Common myeloid progenitor, CD34-positive (primary cell): Measurements from ENCODE around the gene TMEM63B.
"Not testable (repeated sequence)": the region's sequence is repeated elsewhere in the genome, so short reads cannot be mapped to it uniquely, and the experiment has no call there.

Source experiments
- CTCF ChIA-PET: fragments of 350-600 bp; sonication (Branson Sonifier 250); formaldehyde crosslinking; loops from one replicate; lab custom pipeline; 2021; ENCODE audit warnings: antibody characterized with exemption; lab: Charles Lee
- POLR2A ChIA-PET: fragments of 350-600 bp; sonication (Branson Sonifier 250); formaldehyde crosslinking; loops from one replicate; lab custom pipeline; 2021; ENCODE audit warnings: antibody characterized with exemption; lab: Charles Lee
- DNase-seq, 3 donors: peaks; one replicate each; pipeline versions ENCODE4 v3.0.0 to v3.0.0-alpha.2; 2013
- H3K27ac ChIP-seq, 2 experiments: 1 replicate in 1 of 2; 2 replicates in 1 of 2; pipeline ENCODE4 v1.7.0; 2013; ENCODE audit warnings: inconsistent platforms in 2 of 2, low read length in 2 of 2, mild to moderate bottlenecking in 2 of 2, low read depth in 1 of 2, moderate library complexity in 1 of 2; ENCODE audit not compliant: severe bottlenecking in 2 of 2, insufficient read depth in 1 of 2, poor library complexity in 1 of 2
- H3K27me3 ChIP-seq, 5 experiments: replicated peaks in 2 of 5; 1 replicate in 3 of 5; 2 replicates in 2 of 5; pipeline versions ENCODE4 v1.6.1 to v1.7.0; 2013; ENCODE audit warnings: low read length in 4 of 5, mild to moderate bottlenecking in 2 of 5, moderate library complexity in 2 of 5, inconsistent platforms in 1 of 5; ENCODE audit not compliant: insufficient read depth in 5 of 5, control insufficient read depth in 4 of 5
- H3K36me3 ChIP-seq, 4 experiments: 1 replicate in 2 of 4; 2 replicates in 2 of 4; pipeline versions ENCODE4 v1.6.1 to v1.7.0; 2013; ENCODE audit warnings: low read length in 3 of 4, control low read depth in 1 of 4, mild to moderate bottlenecking in 1 of 4; ENCODE audit not compliant: control insufficient read depth in 4 of 4, insufficient read depth in 4 of 4
- H3K4me1 ChIP-seq, 4 experiments: 1 replicate in 3 of 4; 2 replicates in 1 of 4; pipeline versions ENCODE4 v1.6.1 to v1.7.1; 2013; ENCODE audit warnings: low read length in 3 of 4, mild to moderate bottlenecking in 3 of 4, control low read depth in 1 of 4, inconsistent platforms in 1 of 4, moderate library complexity in 1 of 4; ENCODE audit not compliant: control insufficient read depth in 4 of 4, insufficient read depth in 4 of 4; ENCODE audit errors: control extremely low read depth in 1 of 4
- H3K4me3 ChIP-seq, 7 experiments: 1 replicate in 4 of 7; 2 replicates in 3 of 7; pipeline versions ENCODE4 v1.5.1 to v1.7.0; 2013; ENCODE audit warnings: mild to moderate bottlenecking in 7 of 7, low read length in 6 of 7, moderate library complexity in 6 of 7, inconsistent platforms in 2 of 7, low read depth in 2 of 7, control low read depth in 1 of 7; ENCODE audit not compliant: insufficient read depth in 4 of 7, control insufficient read depth in 1 of 7; ENCODE audit errors: extremely low read depth in 1 of 7
- H3K9me3 ChIP-seq, 5 experiments: 1 replicate in 4 of 5; 2 replicates in 1 of 5; pipeline versions ENCODE4 v1.6.1 to v1.7.1; 2013; ENCODE audit warnings: low read length in 4 of 5, mild to moderate bottlenecking in 2 of 5, inconsistent platforms in 1 of 5, low read depth in 1 of 5, moderate library complexity in 1 of 5; ENCODE audit not compliant: control insufficient read depth in 4 of 5, insufficient read depth in 2 of 5; ENCODE audit errors: control extremely low read depth in 1 of 5
- WGBS: methylation state at CpG from one replicate; pipeline ENCODE4 v1.1.5; 2013; ENCODE audit not compliant: insufficient coverage; 5-methylcytosine and 5-hydroxymethylcytosine counted together

TMEM63B gene

DNA sequence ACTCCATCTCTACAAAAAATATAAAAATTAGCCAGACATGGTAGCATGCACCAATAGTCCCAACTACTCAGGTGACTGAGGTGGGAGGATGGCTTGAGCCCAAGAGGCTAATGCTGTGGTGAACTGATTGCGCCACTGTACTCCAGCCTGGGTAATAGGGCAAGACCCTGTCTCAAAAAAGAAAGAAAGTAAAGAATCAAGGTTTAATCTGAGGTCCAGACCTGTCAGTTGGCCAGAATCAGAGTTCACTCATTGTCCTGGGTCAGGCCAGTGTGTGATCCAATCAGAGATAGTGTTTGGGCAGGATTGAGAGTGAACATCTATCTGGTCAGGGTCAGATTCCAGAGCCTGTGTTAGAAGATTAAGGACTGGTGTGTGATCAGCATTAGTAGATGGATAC is 15.5 kb downstream of the TMEM63B start:
- POLR2A ChIA-PET = no interaction called here

DNA sequence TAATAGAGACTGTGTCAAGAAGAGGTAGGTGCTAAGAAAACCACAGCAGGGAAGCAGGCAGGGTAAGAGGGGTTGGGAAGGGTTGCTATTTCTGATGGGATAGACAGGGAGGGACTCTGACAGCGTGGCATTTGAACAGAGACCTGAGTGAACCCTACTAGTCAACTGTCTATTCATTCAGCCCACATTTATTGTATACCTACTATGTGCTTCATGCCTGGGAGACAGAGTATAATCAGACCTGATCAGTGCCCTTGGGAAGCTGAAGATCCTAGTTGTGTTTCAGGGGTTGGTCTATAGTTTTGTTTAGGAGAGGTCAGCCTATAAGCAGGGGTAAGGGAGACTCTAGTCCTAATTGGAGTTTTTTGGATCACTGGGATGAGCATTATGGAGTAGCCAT is 16.4 kb downstream of the TMEM63B start:
- no peaks in the 10 kb centered on the region for H3K36me3 ChIP-seq
- no peak for DNase-seq
- ChIA-PET CTCF (interaction anchor here (1.4 to 2.1 kb wide), 2 partner anchors 9 to 11 kb away, joined by 3 to 13 read pairs; no protein-coding TSS in a partner anchor), POLR2A (no interaction called here)
- H3K4me3 ChIP-seq = no peak overlapping the region
- no peaks in the 10 kb centered on the region for H3K9me3 ChIP-seq
- no peaks in the 10 kb centered on the region for H3K4me1 ChIP-seq
- WGBS = no CpG with 5 or more reads among the region's 1 CpG
- no peak overlapping the region for H3K27ac ChIP-seq
- H3K27me3 ChIP-seq = no peaks in the 10 kb centered on the region

More for the DNA sequence above, 15.5 kb downstream of the TMEM63B start:
- no peak overlapping the region for H3K27ac ChIP-seq
- 100% methylated on average over 1 of the region's 1 CpG for WGBS
- no peaks in the 10 kb centered on the region for H3K4me1 ChIP-seq
- CTCF ChIA-PET = interaction anchor here (0.6 to 2.1 kb wide), 2 partner anchors 10 to 101 kb away, joined by 3 to 13 read pairs; no protein-coding TSS in a partner anchor
- no peaks in the 10 kb centered on the region for H3K27me3 ChIP-seq
- DNase-seq = no peak
- no peaks in the 10 kb centered on the region for H3K9me3 ChIP-seq
- H3K36me3 ChIP-seq = no peaks in the 10 kb centered on the region
- H3K4me3 ChIP-seq = no peak overlapping the region

DNA sequence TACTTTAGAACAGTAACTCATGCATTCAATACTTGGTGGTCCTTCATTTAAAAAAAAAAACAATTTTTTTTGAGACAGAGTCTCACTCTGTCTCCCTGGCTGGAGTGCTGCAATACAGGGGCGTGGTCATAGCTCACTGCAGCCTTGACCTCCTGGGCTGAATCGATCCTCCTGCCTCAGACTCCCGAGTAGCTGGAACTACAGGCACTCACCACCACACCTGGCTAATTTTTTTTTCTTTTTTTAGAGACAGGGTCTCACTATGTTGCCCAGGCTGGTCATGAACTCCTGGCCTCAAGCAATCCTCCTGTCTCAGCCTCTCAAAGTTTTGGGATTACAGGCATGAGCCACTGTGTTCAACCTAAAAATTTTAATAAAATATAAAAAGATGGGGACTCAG is 17.2 kb downstream of the TMEM63B start:
- ChIA-PET CTCF (interaction anchor here (1.4 to 2.1 kb wide), 3 partner anchors 8 to 47 kb away, joined by 3 to 13 read pairs (median 5); no protein-coding TSS in a partner anchor), POLR2A (interaction anchor here (0.6 kb wide), 1 partner anchor 45 kb away, joined by 5 read pairs; no protein-coding TSS in a partner anchor)
- H3K36me3 ChIP-seq, DNase-seq, H3K27me3 ChIP-seq, H3K4me1 ChIP-seq, H3K9me3 ChIP-seq, H3K4me3 ChIP-seq, H3K27ac ChIP-seq: not testable (repeated sequence)
- WGBS = 75% methylated on average over 2 of the region's 3 CpGs

DNA sequence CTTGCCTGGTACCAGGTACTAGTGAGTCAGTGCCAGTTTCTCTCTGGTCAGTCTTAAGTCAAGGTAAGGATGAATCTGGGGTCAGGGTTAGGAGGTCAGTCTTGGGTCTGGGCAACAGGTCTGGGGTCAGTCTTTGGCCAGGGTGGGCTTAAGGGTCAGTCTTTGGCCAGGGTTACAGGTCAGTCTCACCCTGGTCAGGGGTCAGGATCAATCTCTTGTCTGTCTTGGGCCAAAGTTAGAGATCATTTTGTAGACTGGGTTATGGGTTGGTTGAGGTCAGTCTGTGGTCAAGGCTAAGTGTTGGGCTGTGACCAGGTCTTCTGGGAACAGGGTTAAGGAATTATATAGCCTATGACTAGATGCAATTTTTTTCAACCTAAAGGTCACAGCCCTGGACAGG is 18.5 kb downstream of the TMEM63B start:
- ChIA-PET POLR2A (no interaction called here), CTCF (interaction anchor here (5.8 kb wide), 1 partner anchor 50 kb away, joined by 48 read pairs; no protein-coding TSS in a partner anchor)
- DNase-seq = no peak
- Histone ChIP-seq H3K27me3 (no peaks in the 10 kb centered on the region), H3K4me3 (no peak overlapping the region), H3K4me1 (no peaks in the 10 kb centered on the region), H3K9me3 (no peaks in the 10 kb centered on the region), H3K36me3 (no peaks in the 10 kb centered on the region), H3K27ac (no peak overlapping the region)

DNA sequence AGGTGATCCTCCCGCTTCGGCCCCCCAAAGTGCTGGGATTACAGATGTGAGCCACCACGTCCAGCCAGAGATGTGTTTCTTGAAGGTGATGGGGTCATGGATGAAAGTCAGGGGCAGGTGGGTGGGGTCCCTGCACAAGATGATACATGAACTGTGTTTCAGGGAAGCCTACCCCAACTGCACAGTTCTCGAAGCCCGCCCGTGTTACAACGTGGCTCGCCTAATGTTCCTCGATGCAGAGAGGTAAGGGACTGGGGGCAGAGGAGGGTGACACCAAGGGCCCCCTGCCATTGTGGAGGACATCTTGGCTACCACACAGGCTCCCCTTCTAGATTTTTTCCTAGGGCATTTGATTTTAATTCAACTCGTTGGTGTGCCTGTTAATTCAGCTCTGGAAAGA is 19.3 kb downstream of the TMEM63B start:
- CTCF ChIA-PET = interaction anchor here (5.8 kb wide), 1 partner anchor 50 kb away, joined by 48 read pairs; no protein-coding TSS in a partner anchor
- 95% methylated on average over 9 of the region's 10 CpGs for WGBS
- DNase-seq = no peak
- Histone ChIP-seq H3K36me3 (no peaks in the 10 kb centered on the region), H3K4me1 (peaks cover 0 to 3% (median 0%) of the 10 kb centered on the region in 4 experiments), H3K27ac (no peak overlapping the region), H3K9me3 (no peaks in the 10 kb centered on the region), H3K27me3 (peaks cover 0 to 4% (median 0%) of the 10 kb centered on the region in 5 experiments), H3K4me3 (no peak overlapping the region)
- POLR2A ChIA-PET = interaction anchor here (0.6 kb wide), 1 partner anchor 17 kb away, joined by 5 read pairs; no protein-coding TSS in a partner anchor

DNA sequence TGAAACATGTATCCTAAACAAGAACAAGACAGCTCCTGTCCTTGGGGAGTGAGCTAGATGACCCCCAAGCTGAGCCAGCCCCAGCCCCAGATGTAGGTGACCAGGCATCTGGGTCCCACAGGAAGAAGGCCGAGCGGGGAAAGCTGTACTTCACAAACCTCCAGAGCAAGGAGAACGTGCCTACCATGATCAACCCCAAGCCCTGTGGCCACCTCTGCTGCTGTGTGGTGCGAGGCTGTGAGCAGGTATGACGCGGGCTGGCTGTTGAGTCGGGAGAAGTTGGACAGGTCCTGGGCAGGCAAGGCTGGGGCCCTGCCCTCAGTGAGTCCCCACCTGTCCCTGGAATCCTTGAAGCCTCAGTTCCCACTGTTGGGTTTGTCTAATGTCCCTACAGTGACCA is 19.9 kb downstream of the TMEM63B start:
- WGBS = 99% methylated on average over 7 of the region's 7 CpGs

DNA sequence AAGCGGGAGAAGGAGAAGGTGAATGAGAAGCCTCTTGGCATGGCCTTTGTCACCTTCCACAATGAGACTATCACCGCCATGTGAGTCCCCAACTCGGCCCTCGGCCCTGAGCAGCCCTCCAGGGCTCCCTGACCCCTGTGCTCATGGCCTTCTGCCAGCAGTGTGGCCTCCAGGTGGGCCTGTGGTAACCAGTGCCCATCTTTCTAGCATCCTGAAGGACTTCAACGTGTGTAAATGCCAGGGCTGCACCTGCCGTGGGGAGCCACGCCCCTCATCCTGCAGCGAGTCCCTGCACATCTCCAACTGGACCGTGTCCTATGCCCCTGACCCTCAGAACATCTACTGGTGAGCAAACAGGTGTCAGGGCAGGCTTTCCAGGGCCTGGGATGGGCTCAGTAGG is 21.0 kb downstream of the TMEM63B start:
- CTCF ChIA-PET = interaction anchor here (0.8 to 5.8 kb wide), 3 partner anchors 9 to 151 kb away, joined by 3 to 48 read pairs (median 4); no protein-coding TSS in a partner anchor
- 94% methylated on average over 9 of the region's 9 CpGs for WGBS
- no peaks in the 10 kb centered on the region for H3K36me3 ChIP-seq

More for the DNA sequence above, 19.9 kb downstream of the TMEM63B start:
- ChIA-PET POLR2A (no interaction called here), CTCF (interaction anchor here (5.8 kb wide), 1 partner anchor 51 kb away, joined by 48 read pairs; no protein-coding TSS in a partner anchor)
- no peak for DNase-seq
- H3K9me3 ChIP-seq = no peaks in the 10 kb centered on the region
- H3K36me3 ChIP-seq = no peaks in the 10 kb centered on the region
- H3K27me3 ChIP-seq = peaks cover 0 to 4% (median 0%) of the 10 kb centered on the region in 5 experiments
- no peak overlapping the region for H3K27ac ChIP-seq
- peaks cover 0 to 6% (median 0%) of the 10 kb centered on the region in 4 experiments for H3K4me1 ChIP-seq
- no peak overlapping the region for H3K4me3 ChIP-seq

More for the DNA sequence above, 21.0 kb downstream of the TMEM63B start:
- Histone ChIP-seq H3K27ac (no peak overlapping the region), H3K27me3 (peaks cover 0 to 4% (median 0%) of the 10 kb centered on the region in 5 experiments), H3K4me3 (no peak overlapping the region), H3K9me3 (no peaks in the 10 kb centered on the region), H3K4me1 (peaks cover 0 to 6% (median 0%) of the 10 kb centered on the region in 4 experiments)
- POLR2A ChIA-PET = interaction anchor here (0.6 kb wide), 1 partner anchor 16 kb away, joined by 6 read pairs; no protein-coding TSS in a partner anchor
- no peak for DNase-seq
